ENCODE data around the gene ADGRF3.

GRCh38 chr2:26337298-26337697 is 9.3 kb downstream of the ADGRF3 start:
- TF ChIP-seq, protein P1, sequence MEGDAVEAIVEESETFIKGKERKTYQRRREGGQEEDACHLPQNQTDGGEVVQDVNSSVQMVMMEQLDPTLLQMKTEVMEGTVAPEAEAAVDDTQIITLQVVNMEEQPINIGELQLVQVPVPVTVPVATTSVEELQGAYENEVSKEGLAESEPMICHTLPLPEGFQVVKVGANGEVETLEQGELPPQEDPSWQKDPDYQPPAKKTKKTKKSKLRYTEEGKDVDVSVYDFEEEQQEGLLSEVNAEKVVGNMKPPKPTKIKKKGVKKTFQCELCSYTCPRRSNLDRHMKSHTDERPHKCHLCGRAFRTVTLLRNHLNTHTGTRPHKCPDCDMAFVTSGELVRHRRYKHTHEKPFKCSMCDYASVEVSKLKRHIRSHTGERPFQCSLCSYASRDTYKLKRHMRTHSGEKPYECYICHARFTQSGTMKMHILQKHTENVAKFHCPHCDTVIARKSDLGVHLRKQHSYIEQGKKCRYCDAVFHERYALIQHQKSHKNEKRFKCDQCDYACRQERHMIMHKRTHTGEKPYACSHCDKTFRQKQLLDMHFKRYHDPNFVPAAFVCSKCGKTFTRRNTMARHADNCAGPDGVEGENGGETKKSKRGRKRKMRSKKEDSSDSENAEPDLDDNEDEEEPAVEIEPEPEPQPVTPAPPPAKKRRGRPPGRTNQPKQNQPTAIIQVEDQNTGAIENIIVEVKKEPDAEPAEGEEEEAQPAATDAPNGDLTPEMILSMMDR (IDR thresholded peaks at IDR 0.05) = no peak
- TF ChIP-seq POLR2A (IDR thresholded peaks at IDR 0.05) = no peak
